Measurements from ENCODE around the gene IL24. TPM values are rescaled to one million over a fixed set of nuclear protein-coding genes. Genes with fewer than 3 reads are reported as not detected.

IL24 gene
- total and polyA plus RNA-seq, 2 donors (not counting 1 experiment from before 2014, with no cell fraction given), result not detected

DNA sequence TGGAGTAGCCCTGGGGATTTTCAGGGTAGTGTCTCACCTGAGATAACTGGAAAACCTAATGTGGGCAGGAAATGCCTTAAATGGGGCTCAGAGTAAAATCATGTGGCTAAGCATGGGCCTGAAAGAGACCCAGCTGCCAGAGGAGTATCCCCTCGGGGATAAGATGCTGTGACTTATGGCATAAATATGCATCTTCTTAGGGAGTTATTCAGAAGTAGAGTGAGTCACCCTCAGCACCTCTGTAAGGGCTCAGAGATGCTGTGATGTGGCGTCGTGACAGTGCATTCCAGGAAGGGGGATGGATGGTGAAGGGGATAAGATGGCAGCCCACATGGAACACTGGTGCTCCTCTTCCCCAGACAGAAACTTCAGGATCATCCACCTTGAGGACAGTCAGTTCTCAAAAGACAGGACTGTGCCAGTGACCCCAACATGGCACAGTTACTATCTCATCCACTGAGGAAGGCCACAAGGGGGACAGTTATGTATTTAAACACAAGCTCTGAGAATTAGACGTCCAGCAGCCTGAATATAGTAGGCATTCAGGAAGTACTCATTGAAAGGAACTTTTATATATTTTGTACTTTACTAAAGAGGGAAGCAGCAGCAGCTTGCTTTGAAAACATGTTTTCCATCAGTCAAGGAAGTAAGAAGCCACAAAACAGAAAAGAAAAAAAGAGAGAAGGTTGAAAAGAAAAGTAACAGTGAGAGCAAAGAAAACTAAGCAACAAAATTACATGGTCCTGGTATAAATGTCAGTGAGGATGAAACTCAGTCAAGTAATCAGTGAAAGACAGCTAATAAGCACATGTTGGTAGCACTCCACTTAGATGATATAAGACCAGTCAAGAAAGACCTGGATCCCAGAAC is 8.3 kb downstream of the IL24 start:
- H3K27ac ChIP-seq (ENCODE audit: low read length in 2 of 2), result peak overlapping the region; percentile 49 to 79
- no peaks in the 10 kb centered on the region for H3K9me3 Mint-ChIP-seq (ENCODE audit: insufficient read depth)
- H3K4me2 ChIP-seq (replicated peaks; ENCODE audit: low read depth, low read length, poor library complexity, severe bottlenecking), result peak overlapping the region; percentile 35
- no peak overlapping the region for H3K4me3 ChIP-seq (ENCODE audit: control extremely low read depth in 1 of 5, extremely low read depth in 1 of 5, insufficient read depth in 1 of 5, low read depth in 2 of 5, low read length in 4 of 5)
- H3K9me3 ChIP-seq (ENCODE audit: control extremely low read depth in 1 of 3, control insufficient read depth in 2 of 3, insufficient read depth in 1 of 3, low read length in 2 of 3), result no peaks in the 10 kb centered on the region
- H3K36me3 ChIP-seq (replicated peaks in 1 of 2; ENCODE audit: control extremely low read depth in 1 of 2, control insufficient read depth in 1 of 2, extremely low read depth in 1 of 2, insufficient read depth in 2 of 2, low read length in 1 of 2), result peaks cover 7 to 78% of the 10 kb centered on the region in 2 experiments
- H3K27ac Mint-ChIP-seq, result peak overlapping the region; percentile 82
- H3K27me3 ChIP-seq (replicated peaks in 1 of 4; ENCODE audit: control extremely low read depth in 1 of 4, control insufficient read depth in 3 of 4, insufficient read depth in 4 of 4, low read length in 3 of 4), result no peaks in the 10 kb centered on the region
- peak; percentile 62 for DNase-seq
- H3K4me1 ChIP-seq (ENCODE audit: control insufficient read depth in 2 of 2, insufficient read depth in 2 of 2, low read length in 2 of 2), result peaks cover 51 to 61% of the 10 kb centered on the region in 2 donors
- H4K20me1 ChIP-seq (ENCODE audit: control insufficient read depth, insufficient read depth, low read length, poor library complexity, severe bottlenecking), result peaks cover 91% of the 10 kb centered on the region
- POLR2A ChIA-PET, result interaction anchor here (0.6 to 1.8 kb wide), 9 partner anchors 13 to 262 kb away, joined by 3 to 8 read pairs (median 4); partner anchors contain the start of gene FCMR
- no peaks in the 10 kb centered on the region for H3K27me3 Mint-ChIP-seq
- H3K9ac ChIP-seq (ENCODE audit: low read length), result no peak overlapping the region
- TF ChIP-seq EZH2 (IDR thresholded peaks at IDR 0.05; ENCODE audit: borderline replicate concordance, insufficient read depth, low read depth, low read length, poor library complexity, severe bottlenecking), result no peak
- TF ChIP-seq, protein P1, sequence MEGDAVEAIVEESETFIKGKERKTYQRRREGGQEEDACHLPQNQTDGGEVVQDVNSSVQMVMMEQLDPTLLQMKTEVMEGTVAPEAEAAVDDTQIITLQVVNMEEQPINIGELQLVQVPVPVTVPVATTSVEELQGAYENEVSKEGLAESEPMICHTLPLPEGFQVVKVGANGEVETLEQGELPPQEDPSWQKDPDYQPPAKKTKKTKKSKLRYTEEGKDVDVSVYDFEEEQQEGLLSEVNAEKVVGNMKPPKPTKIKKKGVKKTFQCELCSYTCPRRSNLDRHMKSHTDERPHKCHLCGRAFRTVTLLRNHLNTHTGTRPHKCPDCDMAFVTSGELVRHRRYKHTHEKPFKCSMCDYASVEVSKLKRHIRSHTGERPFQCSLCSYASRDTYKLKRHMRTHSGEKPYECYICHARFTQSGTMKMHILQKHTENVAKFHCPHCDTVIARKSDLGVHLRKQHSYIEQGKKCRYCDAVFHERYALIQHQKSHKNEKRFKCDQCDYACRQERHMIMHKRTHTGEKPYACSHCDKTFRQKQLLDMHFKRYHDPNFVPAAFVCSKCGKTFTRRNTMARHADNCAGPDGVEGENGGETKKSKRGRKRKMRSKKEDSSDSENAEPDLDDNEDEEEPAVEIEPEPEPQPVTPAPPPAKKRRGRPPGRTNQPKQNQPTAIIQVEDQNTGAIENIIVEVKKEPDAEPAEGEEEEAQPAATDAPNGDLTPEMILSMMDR (IDR thresholded peaks at IDR 0.05), result no peak
- peak; percentile 86 for ATAC-seq (ENCODE audit: low read depth)
- H3K79me2 ChIP-seq (ENCODE audit: control insufficient read depth, insufficient read depth, low read length), result peaks cover 26% of the 10 kb centered on the region
- no peak overlapping the region for H2AFZ ChIP-seq (ENCODE audit: insufficient read depth, low read depth, low read length, poor library complexity, severe bottlenecking)
- intact Hi-C loops (cut with micrococcal nuclease), result no loop called here
- CTCF ChIA-PET, result interaction anchor here (0.7 to 11.6 kb wide), 13 partner anchors 8 to 271 kb away, joined by 3 to 208 read pairs (median 7); partner anchors contain the start of genes DYRK3, FCMR, IL20 and IL24
- H3K4me1 Mint-ChIP-seq, result peaks cover 77% of the 10 kb centered on the region
- 33% methylated on average over 3 of the region's 4 CpGs for WGBS (ENCODE audit: insufficient coverage)
- H3K4me3 Mint-ChIP-seq, result peak overlapping the region; percentile 64
